ENCODE results near the gene NSD2. TPM values are rescaled to one million over a fixed set of nuclear protein-coding genes. Genes with fewer than 3 reads are reported as not detected.

The NSD2 gene
- total and polyA plus RNA-seq, 4 experiments from 2014 or later: 1.1 to 57.4 (median 33.2) TPM

GRCh38 chr4:1974840-1975239 is 103.6 kb downstream of the NSD2 start:
- Mint-ChIP-seq H3K27ac (peak overlapping the region in 2 of 7 donors; percentile 35 to 56), H3K4me1 (peaks cover 0 to 1% (median 0%) of the 10 kb centered on the region in 4 donors), H3K36me3 (peaks cover 46 to 57% of the 10 kb centered on the region in 2 donors), H3K4me3 (no peak overlapping the region), H3K9me3 (no peaks in the 10 kb centered on the region), H3K27me3 (no peaks in the 10 kb centered on the region)
- Histone ChIP-seq H3K27ac (ENCODE audit: low read depth, low read length) (no peak overlapping the region), H3K36me3 (ENCODE audit: insufficient read depth, low read length) (peaks cover 38% of the 10 kb centered on the region), H3K27me3 (ENCODE audit: insufficient read depth, low read length) (no peaks in the 10 kb centered on the region), H3K9me3 (ENCODE audit: control insufficient read depth in 1 of 2, low read length in 2 of 2) (no peaks in the 10 kb centered on the region), H3K4me1 (ENCODE audit: insufficient read depth, low read length) (no peaks in the 10 kb centered on the region), H3K4me3 (ENCODE audit: low read length in 2 of 2) (no peak overlapping the region)
- intact Hi-C loops (cut with micrococcal nuclease): no loop called here
- ChIA-PET POLR2A (ENCODE audit: partially characterized antibody) (no interaction called here), CTCF (ENCODE audit: partially characterized antibody) (no interaction called here)
- DNase-seq: no peak

GRCh38 chr4:1975391-1975801 is 104.2 kb downstream of the NSD2 start:
- CTCF ChIA-PET (ENCODE audit: partially characterized antibody): no interaction called here
- intact Hi-C loops (cut with micrococcal nuclease): no loop called here
- Histone ChIP-seq H3K4me3 (ENCODE audit: low read length in 2 of 2) (no peak overlapping the region), H3K36me3 (ENCODE audit: insufficient read depth, low read length) (peaks cover 42% of the 10 kb centered on the region), H3K9me3 (ENCODE audit: control insufficient read depth in 1 of 2, low read length in 2 of 2) (no peaks in the 10 kb centered on the region), H3K4me1 (ENCODE audit: insufficient read depth, low read length) (no peaks in the 10 kb centered on the region), H3K27me3 (ENCODE audit: insufficient read depth, low read length) (no peaks in the 10 kb centered on the region), H3K27ac (ENCODE audit: low read depth, low read length) (no peak overlapping the region)
- H3K27ac Mint-ChIP-seq: peak overlapping the region in 2 of 7 donors; percentile 36 to 62
- peaks cover 0 to 1% (median 0%) of the 10 kb centered on the region in 4 donors for H3K4me1 Mint-ChIP-seq
- no peak for DNase-seq
- H3K4me3 Mint-ChIP-seq: no peak overlapping the region
- no peaks in the 10 kb centered on the region for H3K27me3 Mint-ChIP-seq
- peaks cover 49 to 57% of the 10 kb centered on the region in 2 donors for H3K36me3 Mint-ChIP-seq
- no peaks in the 10 kb centered on the region for H3K9me3 Mint-ChIP-seq
- POLR2A ChIA-PET (ENCODE audit: partially characterized antibody): no interaction called here

GRCh38 chr4:1975880-1976279 is 104.7 kb downstream of the NSD2 start:
- peaks cover 49 to 60% of the 10 kb centered on the region in 2 donors for H3K36me3 Mint-ChIP-seq
- no peaks in the 10 kb centered on the region for H3K9me3 ChIP-seq (ENCODE audit: control insufficient read depth in 1 of 2, low read length in 2 of 2)
- H3K27me3 Mint-ChIP-seq: no peaks in the 10 kb centered on the region
- DNase-seq: no peak
- CTCF ChIA-PET (ENCODE audit: partially characterized antibody): no interaction called here
- H3K4me3 Mint-ChIP-seq: no peak overlapping the region
- POLR2A ChIA-PET (ENCODE audit: partially characterized antibody): no interaction called here
- H3K4me3 ChIP-seq (ENCODE audit: low read length in 2 of 2): no peak overlapping the region
- no peaks in the 10 kb centered on the region for H3K4me1 ChIP-seq (ENCODE audit: insufficient read depth, low read length)
- H3K27ac ChIP-seq (ENCODE audit: low read depth, low read length): no peak overlapping the region
- intact Hi-C loops (cut with micrococcal nuclease): no loop called here
- H3K9me3 Mint-ChIP-seq: no peaks in the 10 kb centered on the region
- H3K27me3 ChIP-seq (ENCODE audit: insufficient read depth, low read length): no peaks in the 10 kb centered on the region
- H3K27ac Mint-ChIP-seq: peak overlapping the region in 1 of 7 donors; percentile 62
- no peaks in the 10 kb centered on the region for H3K4me1 Mint-ChIP-seq
- peaks cover 44% of the 10 kb centered on the region for H3K36me3 ChIP-seq (ENCODE audit: insufficient read depth, low read length)

DNA sequence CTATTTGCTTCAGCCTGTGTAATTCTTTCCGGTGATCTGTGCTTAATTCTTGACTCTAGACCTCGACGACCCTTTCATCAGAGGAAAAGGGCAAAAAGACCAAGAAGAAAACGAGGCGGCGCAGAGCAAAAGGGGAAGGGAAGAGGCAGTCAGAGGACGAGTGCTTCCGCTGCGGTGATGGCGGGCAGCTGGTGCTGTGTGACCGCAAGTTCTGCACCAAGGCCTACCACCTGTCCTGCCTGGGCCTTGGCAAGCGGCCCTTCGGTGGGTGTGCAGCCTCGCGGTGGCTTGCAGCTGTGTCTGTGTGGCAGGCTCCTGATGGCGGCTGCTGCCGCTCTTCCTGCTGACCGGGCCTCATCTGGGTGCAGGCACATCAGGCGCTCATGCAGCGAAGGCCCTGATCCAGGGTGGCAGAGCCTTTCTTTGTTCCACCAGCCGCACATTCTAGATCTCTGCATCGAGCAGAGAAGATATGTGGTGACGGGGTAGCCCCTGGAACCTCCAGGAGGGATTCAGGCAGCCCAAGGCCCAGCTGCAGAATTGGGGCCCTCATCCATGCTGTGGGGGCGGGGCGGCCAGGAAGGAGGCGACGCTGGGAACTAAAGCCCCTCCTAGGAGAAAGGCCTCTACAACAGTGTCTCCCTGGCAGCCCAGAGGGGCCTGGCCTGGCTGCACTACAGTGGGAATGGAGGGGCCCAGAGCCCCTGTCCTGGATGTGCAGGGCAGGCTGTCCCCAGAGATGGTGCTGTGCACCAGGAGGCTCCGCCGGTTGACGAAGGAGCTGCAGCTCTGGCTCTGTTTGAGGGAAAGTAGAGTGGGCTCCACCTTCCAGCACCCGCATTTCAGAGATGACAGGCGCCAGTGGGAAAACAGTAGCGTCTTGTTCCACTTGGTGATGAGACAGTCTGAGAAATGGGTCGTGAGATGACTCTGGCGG is 105.5 kb downstream of the NSD2 start:
- Mint-ChIP-seq H3K27me3 (no peaks in the 10 kb centered on the region), H3K4me1 (peaks cover 0 to 4% (median 0%) of the 10 kb centered on the region in 4 donors), H3K4me3 (no peak overlapping the region), H3K9me3 (no peaks in the 10 kb centered on the region), H3K36me3 (peaks cover 49 to 64% of the 10 kb centered on the region in 2 donors), H3K27ac (peak overlapping the region in 2 of 7 donors; percentile 25 to 46)
- intact Hi-C loops (cut with micrococcal nuclease): no loop called here
- CTCF ChIA-PET (ENCODE audit: partially characterized antibody): no interaction called here
- no peaks in the 10 kb centered on the region for H3K9me3 ChIP-seq (ENCODE audit: control insufficient read depth in 1 of 2, low read length in 2 of 2)
- POLR2A ChIA-PET (ENCODE audit: partially characterized antibody): no interaction called here
- H3K4me1 ChIP-seq (ENCODE audit: insufficient read depth, low read length): no peaks in the 10 kb centered on the region
- peaks cover 45% of the 10 kb centered on the region for H3K36me3 ChIP-seq (ENCODE audit: insufficient read depth, low read length)
- H3K4me3 ChIP-seq (ENCODE audit: low read length in 2 of 2): no peak overlapping the region
- H3K27me3 ChIP-seq (ENCODE audit: insufficient read depth, low read length): no peaks in the 10 kb centered on the region
- no peak for DNase-seq
- H3K27ac ChIP-seq (ENCODE audit: low read depth, low read length): no peak overlapping the region

DNA sequence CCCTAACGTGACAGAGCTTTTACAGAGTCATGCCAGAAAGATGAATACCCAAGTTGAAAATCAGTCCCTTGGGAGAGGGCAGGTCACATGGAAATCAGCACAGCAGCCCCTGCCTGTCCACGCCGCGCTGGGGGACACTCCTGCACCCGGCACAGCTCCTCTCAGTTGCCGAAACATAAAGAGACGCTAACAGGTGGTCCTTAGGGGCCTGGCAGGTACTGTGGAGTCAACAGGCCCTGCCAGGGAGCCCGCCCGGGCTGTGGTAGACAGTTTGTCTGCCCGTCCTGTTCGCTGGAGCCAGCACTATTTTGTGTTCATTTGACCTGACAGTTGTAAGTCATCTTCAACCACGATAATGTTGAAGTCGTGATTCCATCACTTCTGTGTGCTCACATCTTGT is 107.0 kb downstream of the NSD2 start:
- H3K9me3 ChIP-seq (ENCODE audit: control insufficient read depth in 1 of 2, low read length in 2 of 2): no peaks in the 10 kb centered on the region
- Mint-ChIP-seq H3K4me3 (no peak overlapping the region), H3K36me3 (peaks cover 50 to 68% of the 10 kb centered on the region in 2 donors), H3K4me1 (peaks cover 0 to 4% (median 0%) of the 10 kb centered on the region in 4 donors), H3K9me3 (no peaks in the 10 kb centered on the region), H3K27ac (peak overlapping the region in 1 of 7 donors; percentile 72), H3K27me3 (no peaks in the 10 kb centered on the region)
- no peak overlapping the region for H3K27ac ChIP-seq (ENCODE audit: low read depth, low read length)
- no peak overlapping the region for H3K4me3 ChIP-seq (ENCODE audit: low read length in 2 of 2)
- no peaks in the 10 kb centered on the region for H3K4me1 ChIP-seq (ENCODE audit: insufficient read depth, low read length)
- H3K36me3 ChIP-seq (ENCODE audit: insufficient read depth, low read length): peaks cover 53% of the 10 kb centered on the region
- POLR2A ChIA-PET (ENCODE audit: partially characterized antibody): no interaction called here
- DNase-seq: no peak
- intact Hi-C loops (cut with micrococcal nuclease): no loop called here
- no peaks in the 10 kb centered on the region for H3K27me3 ChIP-seq (ENCODE audit: insufficient read depth, low read length)
- CTCF ChIA-PET (ENCODE audit: partially characterized antibody): no interaction called here

DNA sequence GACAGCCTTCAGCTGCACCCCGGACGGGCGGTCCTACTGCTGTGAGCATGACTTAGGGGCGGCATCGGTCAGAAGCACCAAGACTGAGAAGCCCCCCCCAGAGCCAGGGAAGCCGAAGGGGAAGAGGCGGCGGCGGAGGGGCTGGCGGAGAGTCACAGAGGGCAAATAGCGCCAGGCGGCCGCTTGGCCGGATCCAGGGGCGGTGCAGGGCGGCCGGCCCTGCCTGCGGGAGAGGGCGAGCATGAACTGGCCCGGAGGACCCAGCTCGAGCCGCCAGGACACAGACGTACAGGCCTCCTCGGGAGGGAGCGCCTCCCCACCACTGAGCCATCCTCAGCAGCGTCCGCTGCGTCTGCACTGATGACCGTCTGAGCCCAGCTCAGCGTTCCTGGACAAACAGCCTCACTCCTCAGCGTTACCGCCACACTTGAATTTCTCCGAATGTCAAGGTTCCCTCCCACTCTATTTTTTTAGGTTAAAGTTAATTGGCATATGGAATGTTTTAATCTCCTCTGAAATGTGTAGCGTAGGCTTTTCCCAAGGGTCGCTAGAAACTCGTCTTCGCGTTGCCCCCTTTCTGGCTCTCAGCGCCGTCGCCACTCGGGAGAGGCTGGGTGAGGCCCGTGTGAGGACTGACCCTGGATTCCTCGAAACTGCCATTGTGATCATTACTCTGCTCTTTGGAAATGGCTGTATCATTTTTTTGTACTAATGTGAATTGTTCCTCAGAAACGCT is 107.7 kb downstream of the NSD2 start:
- POLR2A ChIA-PET (ENCODE audit: partially characterized antibody): no interaction called here
- intact Hi-C loops (cut with micrococcal nuclease): no loop called here
- no peak overlapping the region for H3K27ac Mint-ChIP-seq
- peaks cover 0 to 4% (median 0%) of the 10 kb centered on the region in 4 donors for H3K4me1 Mint-ChIP-seq
- DNase-seq: no peak
- H3K9me3 ChIP-seq (ENCODE audit: control insufficient read depth in 1 of 2, low read length in 2 of 2): no peaks in the 10 kb centered on the region
- H3K36me3 Mint-ChIP-seq: peaks cover 47 to 69% of the 10 kb centered on the region in 2 donors
- H3K27me3 ChIP-seq (ENCODE audit: insufficient read depth, low read length): no peaks in the 10 kb centered on the region
- no peak overlapping the region for H3K27ac ChIP-seq (ENCODE audit: low read depth, low read length)
- H3K27me3 Mint-ChIP-seq: no peaks in the 10 kb centered on the region
- H3K4me3 ChIP-seq (ENCODE audit: low read length in 2 of 2): no peak overlapping the region
- CTCF ChIA-PET (ENCODE audit: partially characterized antibody): no interaction called here
- H3K36me3 ChIP-seq (ENCODE audit: insufficient read depth, low read length): peaks cover 58% of the 10 kb centered on the region
- H3K4me1 ChIP-seq (ENCODE audit: insufficient read depth, low read length): no peaks in the 10 kb centered on the region
- H3K9me3 Mint-ChIP-seq: no peaks in the 10 kb centered on the region
- no peak overlapping the region for H3K4me3 Mint-ChIP-seq

GRCh38 chr4:1979477-1980196 is 108.4 kb downstream of the NSD2 start:
- H3K4me1 Mint-ChIP-seq: peaks cover 0 to 4% (median 0%) of the 10 kb centered on the region in 4 donors
- intact Hi-C loops (cut with micrococcal nuclease): no loop called here
- no peaks in the 10 kb centered on the region for H3K9me3 Mint-ChIP-seq
- Histone ChIP-seq H3K27me3 (ENCODE audit: insufficient read depth, low read length) (no peaks in the 10 kb centered on the region), H3K27ac (ENCODE audit: low read depth, low read length) (no peak overlapping the region), H3K36me3 (ENCODE audit: insufficient read depth, low read length) (peaks cover 55% of the 10 kb centered on the region), H3K9me3 (ENCODE audit: control insufficient read depth in 1 of 2, low read length in 2 of 2) (no peaks in the 10 kb centered on the region), H3K4me1 (ENCODE audit: insufficient read depth, low read length) (no peaks in the 10 kb centered on the region), H3K4me3 (ENCODE audit: low read length in 2 of 2) (no peak overlapping the region)
- DNase-seq: no peak
- peaks cover 45 to 67% of the 10 kb centered on the region in 2 donors for H3K36me3 Mint-ChIP-seq
- no peaks in the 10 kb centered on the region for H3K27me3 Mint-ChIP-seq
- ChIA-PET CTCF (ENCODE audit: partially characterized antibody) (no interaction called here), POLR2A (ENCODE audit: partially characterized antibody) (no interaction called here)
- no peak overlapping the region for H3K4me3 Mint-ChIP-seq
- peak overlapping the region in 5 of 7 donors; percentile 9 to 82 (median 36) for H3K27ac Mint-ChIP-seq
